ENCODE results near the gene CFAP74.

- TF ChIP-seq CTCF (IDR thresholded peaks at IDR 0.05; ENCODE audit: borderline replicate concordance, extremely low read depth, low read length, poor library complexity, severe bottlenecking) (no peak), EZH2 (IDR thresholded peaks at IDR 0.05; ENCODE audit: borderline replicate concordance, low read depth, low read length, severe bottlenecking) (no peak)
Measured at GRCh38 chr1:1926346-1926811, 77.2 kb downstream of the CFAP74 start.

Measured in DND-41 (cell line).